Stimulated activated CD8-positive, alpha-beta memory T cell treated with anti-CD3 and anti-CD28 coated beads, Interleukin-7, amount 100 ng/mL, for 4 hours (primary cell): Measurements from ENCODE around the gene CEACAM4.
"Not testable (repeated sequence)": the region's sequence is repeated elsewhere in the genome, so short reads cannot be mapped to it uniquely, and the experiment has no call there.

ENCODE experiments used
- DNase-seq, 2 donors: peaks; one replicate each; pipeline ENCODE4 v3.0.0-alpha.2; 2020; ENCODE audit warnings: low read depth in 2 of 2

The CEACAM4 gene

GRCh38 chr19:41586064-41586463 is 40.8 kb downstream of the CEACAM4 start:
- DNase-seq = no peak

- no peak for DNase-seq
Observed at GRCh38 chr19:41584931-41585330, 41.9 kb downstream of the CEACAM4 start.

- DNase-seq = no peak
Observed at GRCh38 chr19:41584260-41584810, 42.5 kb downstream of the CEACAM4 start.

- DNase-seq = not testable (repeated sequence)
Observed at GRCh38 chr19:41582577-41583182, 44.2 kb downstream of the CEACAM4 start.

GRCh38 chr19:41581068-41581467 is 45.8 kb downstream of the CEACAM4 start:
- DNase-seq = not testable (repeated sequence)

- no peak for DNase-seq
Observed at GRCh38 chr19:41578886-41579285, 48.0 kb downstream of the CEACAM4 start.

- DNase-seq = no peak
Observed at GRCh38 chr19:41577833-41578232, 49.0 kb downstream of the CEACAM4 start.

- DNase-seq = no peak
Observed at GRCh38 chr19:41577144-41577830, 49.6 kb downstream of the CEACAM4 start.

- no peak for DNase-seq
Observed at GRCh38 chr19:41575998-41576397, 50.9 kb downstream of the CEACAM4 start, which contains the start of gene CEACAM21. Gene CEACAM21, plus strand, starts transcription at chr19:41576166. Its CDS starts 109 bp downstream, at chr19:41576275.

GRCh38 chr19:41570639-41571112 is 56.2 kb downstream of the CEACAM4 start:
- peak; percentile 66 to 68 for DNase-seq

GRCh38 chr19:41570179-41570578 is 56.7 kb downstream of the CEACAM4 start:
- DNase-seq = no peak

- DNase-seq = no peak
Observed at GRCh38 chr19:41569481-41570150, 57.3 kb downstream of the CEACAM4 start.
